Measurements from ENCODE around the gene NECAB2. TPM values are rescaled to one million over a fixed set of nuclear protein-coding genes. Genes with fewer than 3 reads are reported as not detected.

Gene NECAB2
- polyA plus RNA-seq, 4 donors: 1.9 to 5.1 (median 2.7) TPM

GRCh38 chr16:84016477-84016876 lies 48.4 kb downstream of the NECAB2 start:
- DNase-seq (ENCODE audit: low read depth in 4 of 4, low spot score in 3 of 4): no peak

GRCh38 chr16:84018710-84019109 lies 50.7 kb downstream of the NECAB2 start:
- DNase-seq (ENCODE audit: low read depth in 4 of 4, low spot score in 3 of 4): no peak

- no peak for DNase-seq (ENCODE audit: low read depth in 4 of 4, low spot score in 3 of 4)
Observed at GRCh38 chr16:84020353-84020752, 52.3 kb downstream of the NECAB2 start.

- no peak for DNase-seq (ENCODE audit: low read depth in 4 of 4, low spot score in 3 of 4)
Observed at GRCh38 chr16:84021488-84021887, 53.4 kb downstream of the NECAB2 start.

GRCh38 chr16:84022644-84023043 lies 54.6 kb downstream of the NECAB2 start:
- no peak for DNase-seq (ENCODE audit: low read depth in 4 of 4, low spot score in 3 of 4)

GRCh38 chr16:84024854-84025253 lies 56.8 kb downstream of the NECAB2 start:
- no peak for DNase-seq (ENCODE audit: low read depth in 4 of 4, low spot score in 3 of 4)

GRCh38 chr16:84026606-84027005 lies 58.6 kb downstream of the NECAB2 start:
- no peak for DNase-seq (ENCODE audit: low read depth in 4 of 4, low spot score in 3 of 4)

GRCh38 chr16:84027625-84028024 lies 59.6 kb downstream of the NECAB2 start:
- no peak for DNase-seq (ENCODE audit: low read depth in 4 of 4, low spot score in 3 of 4)

- DNase-seq (ENCODE audit: low read depth in 4 of 4, low spot score in 3 of 4): no peak
Observed at GRCh38 chr16:84029297-84030047, 61.4 kb downstream of the NECAB2 start.

GRCh38 chr16:84031556-84031955 lies 63.5 kb downstream of the NECAB2 start:
- no peak for DNase-seq (ENCODE audit: low read depth in 4 of 4, low spot score in 3 of 4)

GRCh38 chr16:84032458-84033178 lies 64.6 kb downstream of the NECAB2 start:
- DNase-seq (ENCODE audit: low read depth in 4 of 4, low spot score in 3 of 4): no peak

GRCh38 chr16:84033251-84034195 lies 65.5 kb downstream of the NECAB2 start:
- DNase-seq (ENCODE audit: low read depth in 4 of 4, low spot score in 3 of 4): no peak

GRCh38 chr16:84034516-84034915 lies 66.5 kb downstream of the NECAB2 start:
- no peak for DNase-seq (ENCODE audit: low read depth in 4 of 4, low spot score in 3 of 4)

- no peak for DNase-seq (ENCODE audit: low read depth in 4 of 4, low spot score in 3 of 4)
Observed at GRCh38 chr16:84036131-84036530, 68.1 kb downstream of the NECAB2 start.

GRCh38 chr16:84036982-84037425 lies 69.0 kb downstream of the NECAB2 start:
- no peak for DNase-seq (ENCODE audit: low read depth in 4 of 4, low spot score in 3 of 4)

GRCh38 chr16:84038469-84038868 lies 70.4 kb downstream of the NECAB2 start:
- DNase-seq (ENCODE audit: low read depth in 4 of 4, low spot score in 3 of 4): no peak

GRCh38 chr16:84039696-84040095 lies 71.7 kb downstream of the NECAB2 start:
- DNase-seq (ENCODE audit: low read depth in 4 of 4, low spot score in 3 of 4): no peak

GRCh38 chr16:84040226-84040822 lies 72.3 kb downstream of the NECAB2 start:
- no peak for DNase-seq (ENCODE audit: low read depth in 4 of 4, low spot score in 3 of 4)

GRCh38 chr16:84040823-84041820 lies 73.1 kb downstream of the NECAB2 start:
- DNase-seq (ENCODE audit: low read depth in 4 of 4, low spot score in 3 of 4): no peak
